ENCODE results near the gene POC1B.

The POC1B gene

DNA sequence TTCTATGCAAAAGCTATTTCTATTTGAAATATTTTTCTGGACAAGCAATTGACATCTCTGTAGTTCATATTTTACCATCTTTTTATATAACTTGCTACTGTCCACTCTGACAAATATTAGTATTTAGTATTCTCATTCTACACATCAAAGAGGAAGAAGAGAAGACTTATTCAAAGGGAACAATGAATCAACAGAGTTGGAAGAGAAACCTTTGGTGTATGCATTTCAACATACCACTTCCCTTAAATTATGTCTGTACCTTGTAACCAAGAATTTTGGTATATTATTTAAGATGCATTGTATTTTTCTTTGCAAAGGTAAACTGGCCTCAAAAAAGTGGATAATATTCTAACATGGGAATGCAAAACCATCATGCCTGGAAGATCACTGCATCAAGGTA is 101.5 kb downstream of the POC1B start:
- DNase-seq (ENCODE audit: low read depth in 2 of 3, low spot score in 1 of 3) = no peak

DNA sequence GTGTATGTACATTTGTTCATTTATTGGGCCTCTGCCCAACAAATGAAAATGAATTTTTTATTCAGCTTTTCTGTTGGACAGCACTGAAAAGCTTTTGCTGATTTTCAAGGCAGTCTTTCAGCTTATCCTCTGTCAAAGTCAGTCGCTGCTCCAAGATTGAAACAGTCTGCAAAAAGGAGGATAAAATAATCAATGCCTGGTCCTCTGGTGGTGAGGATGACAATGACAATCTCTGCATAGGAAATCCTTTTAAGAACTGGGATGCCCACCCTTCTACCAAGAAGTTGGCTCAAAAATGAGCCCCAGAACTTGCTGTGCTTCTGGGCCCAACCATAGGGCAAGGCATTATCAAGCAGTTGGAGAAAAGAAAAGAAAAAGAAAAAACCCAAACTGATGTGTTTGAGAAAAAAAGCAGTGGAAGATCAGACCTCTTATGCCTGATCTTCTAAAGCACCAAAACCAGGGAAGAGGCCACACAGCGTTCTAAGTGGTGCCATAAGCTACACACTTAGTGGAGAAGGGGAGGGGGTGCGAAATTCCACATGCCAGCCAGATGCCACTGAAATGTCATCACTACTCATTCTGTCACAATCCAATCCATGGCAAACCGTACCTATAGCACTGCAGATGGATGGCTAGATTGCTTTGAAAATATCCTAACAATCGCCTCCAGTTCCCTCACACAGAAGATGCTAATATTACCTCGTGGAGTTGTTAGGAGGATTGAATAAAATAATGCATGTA is 104.6 kb downstream of the POC1B start:
- DNase-seq (ENCODE audit: low read depth in 2 of 3, low spot score in 1 of 3) = no peak

- DNase-seq (ENCODE audit: low read depth in 2 of 3, low spot score in 1 of 3) = no peak
Measured at GRCh38 chr12:89418228-89418910, 107.5 kb downstream of the POC1B start.

DNA sequence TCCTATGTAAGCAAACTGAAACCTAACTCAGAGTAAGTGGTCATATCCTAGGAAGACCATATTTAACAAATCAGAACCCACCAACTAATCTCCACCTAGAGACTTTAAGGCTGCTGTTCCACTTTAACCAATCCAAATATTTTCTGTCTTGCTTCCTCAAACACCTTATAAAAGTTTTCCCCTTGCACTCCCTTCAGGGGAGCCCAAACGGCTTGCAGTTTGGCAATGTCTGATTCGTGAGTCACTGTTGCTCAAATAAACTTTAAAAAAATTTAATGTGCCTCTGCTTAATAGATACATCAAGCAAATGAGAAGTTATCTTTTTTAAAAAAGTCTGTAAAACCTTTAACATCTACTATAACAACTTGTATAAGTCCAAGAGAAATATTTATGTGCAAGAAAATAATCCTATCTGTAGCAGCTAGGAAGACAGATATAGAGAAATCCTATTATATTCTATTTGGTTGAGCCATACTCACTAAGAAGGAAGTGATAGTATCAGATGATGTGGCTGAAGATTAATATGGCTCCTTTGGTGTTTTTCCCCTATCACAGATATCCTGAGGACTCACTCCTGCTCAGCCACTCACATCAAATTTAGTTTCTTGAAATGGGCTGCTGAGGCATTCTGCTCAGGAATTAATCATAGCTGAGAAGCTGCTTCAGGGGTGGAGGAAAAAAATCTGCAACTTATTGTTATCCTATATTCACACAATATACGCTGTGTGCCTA is 108.4 kb downstream of the POC1B start:
- no peak for DNase-seq (ENCODE audit: low read depth in 2 of 3, low spot score in 1 of 3)

DNA sequence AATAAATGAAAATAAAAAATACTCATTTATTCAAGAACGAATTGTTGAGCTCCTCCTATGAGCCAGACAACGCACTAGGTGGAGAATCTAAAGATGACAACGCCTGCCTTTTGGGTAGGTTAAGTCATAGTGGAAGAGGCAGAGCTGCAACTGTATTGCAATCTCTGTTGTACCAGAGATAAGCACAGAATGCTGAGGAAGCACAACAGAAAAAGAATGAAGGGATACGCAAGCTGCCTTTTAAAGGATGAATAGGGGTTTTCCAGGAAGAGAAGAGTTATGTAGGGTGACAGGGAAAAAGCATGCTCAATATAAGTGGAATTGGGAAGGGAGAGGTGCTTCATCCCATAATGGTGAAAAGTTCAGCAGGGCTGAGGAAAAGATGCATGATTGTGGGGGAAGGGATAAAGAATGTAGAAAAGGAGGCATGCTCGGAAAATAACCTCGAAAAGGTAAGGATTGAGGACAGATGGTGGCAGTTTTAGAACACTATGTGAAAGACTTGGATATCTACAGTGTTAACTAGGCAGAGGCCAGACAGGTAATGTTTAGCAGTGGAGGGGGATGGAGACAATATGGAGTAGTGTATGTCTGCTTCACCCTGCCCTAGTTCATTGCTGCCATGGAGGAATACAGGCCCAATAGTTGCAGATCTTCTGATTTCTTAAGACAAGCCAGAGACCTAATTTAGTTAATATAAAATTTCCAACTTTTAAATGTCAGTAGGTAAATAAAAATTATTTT is 109.6 kb downstream of the POC1B start:
- no peak for DNase-seq (ENCODE audit: low read depth in 2 of 3, low spot score in 1 of 3)

DNA sequence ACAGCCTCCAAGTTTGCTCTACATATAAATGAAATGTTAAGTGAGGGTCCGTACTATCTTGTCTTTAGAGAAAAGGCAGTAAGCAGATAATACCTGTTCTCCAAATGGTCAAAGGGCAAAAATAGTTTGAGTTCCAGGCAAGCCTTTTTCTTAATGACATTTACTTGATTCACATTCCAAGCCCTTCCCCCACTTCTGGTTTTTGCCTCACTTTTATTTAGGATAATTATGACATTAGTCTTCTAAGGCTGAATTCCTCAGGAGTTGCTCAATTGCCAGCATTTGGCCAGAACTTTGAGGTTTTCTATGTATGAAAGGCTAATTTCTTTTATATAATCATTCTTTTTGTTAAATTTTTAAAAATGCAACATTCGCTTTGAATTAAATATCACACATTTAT is 111.0 kb downstream of the POC1B start:
- no peak for DNase-seq (ENCODE audit: low read depth in 2 of 3, low spot score in 1 of 3)

GRCh38 chr12:89414322-89414721 is 111.5 kb downstream of the POC1B start:
- DNase-seq (ENCODE audit: low read depth in 2 of 3, low spot score in 1 of 3) = no peak

- no peak for DNase-seq (ENCODE audit: low read depth in 2 of 3, low spot score in 1 of 3)
Measured at GRCh38 chr12:89413234-89413633, 112.6 kb downstream of the POC1B start.

- DNase-seq (ENCODE audit: low read depth in 2 of 3, low spot score in 1 of 3) = no peak
Measured at GRCh38 chr12:89412665-89413064, 113.2 kb downstream of the POC1B start.

- no peak for DNase-seq (ENCODE audit: low read depth in 2 of 3, low spot score in 1 of 3)
Measured at GRCh38 chr12:89411846-89412245, 114.0 kb downstream of the POC1B start.

GRCh38 chr12:89411234-89411633 is 114.6 kb downstream of the POC1B start:
- DNase-seq (ENCODE audit: low read depth in 2 of 3, low spot score in 1 of 3) = no peak

DNA sequence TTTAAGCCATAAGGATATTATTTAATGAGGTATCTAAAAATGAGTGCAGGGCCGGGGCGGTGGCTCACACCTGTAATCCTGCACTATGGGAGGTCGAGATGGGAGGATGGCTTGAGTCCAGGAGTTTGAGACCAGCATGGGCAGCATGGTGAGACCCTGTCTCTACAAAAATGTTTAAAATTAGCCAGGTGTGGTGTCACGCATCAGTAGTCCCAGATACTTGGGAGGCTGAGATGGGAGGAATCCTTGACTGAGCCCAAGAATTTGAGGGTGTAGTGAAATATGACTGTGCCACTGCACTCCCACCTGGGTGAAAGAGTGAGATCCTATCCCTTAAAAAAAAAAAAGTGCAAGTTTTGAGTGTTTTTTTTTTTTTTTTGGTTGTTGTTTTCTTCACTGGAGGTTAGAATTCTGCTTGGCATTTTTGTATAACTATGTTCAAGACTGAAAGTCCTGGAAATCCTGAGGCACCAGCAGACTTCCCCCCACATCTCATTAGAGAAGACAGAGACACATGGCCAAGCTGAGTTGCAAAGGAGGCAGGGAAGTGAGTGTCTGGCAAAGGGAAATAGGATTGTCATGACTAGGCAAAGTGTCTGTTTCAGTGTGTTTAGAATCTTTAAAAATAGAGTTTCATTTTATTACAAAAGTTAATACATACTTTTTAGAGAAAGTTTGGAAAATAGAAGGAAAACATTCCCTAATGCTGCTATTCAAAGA is 120.1 kb downstream of the POC1B start:
- DNase-seq (ENCODE audit: low read depth in 2 of 3, low spot score in 1 of 3) = no peak

DNA sequence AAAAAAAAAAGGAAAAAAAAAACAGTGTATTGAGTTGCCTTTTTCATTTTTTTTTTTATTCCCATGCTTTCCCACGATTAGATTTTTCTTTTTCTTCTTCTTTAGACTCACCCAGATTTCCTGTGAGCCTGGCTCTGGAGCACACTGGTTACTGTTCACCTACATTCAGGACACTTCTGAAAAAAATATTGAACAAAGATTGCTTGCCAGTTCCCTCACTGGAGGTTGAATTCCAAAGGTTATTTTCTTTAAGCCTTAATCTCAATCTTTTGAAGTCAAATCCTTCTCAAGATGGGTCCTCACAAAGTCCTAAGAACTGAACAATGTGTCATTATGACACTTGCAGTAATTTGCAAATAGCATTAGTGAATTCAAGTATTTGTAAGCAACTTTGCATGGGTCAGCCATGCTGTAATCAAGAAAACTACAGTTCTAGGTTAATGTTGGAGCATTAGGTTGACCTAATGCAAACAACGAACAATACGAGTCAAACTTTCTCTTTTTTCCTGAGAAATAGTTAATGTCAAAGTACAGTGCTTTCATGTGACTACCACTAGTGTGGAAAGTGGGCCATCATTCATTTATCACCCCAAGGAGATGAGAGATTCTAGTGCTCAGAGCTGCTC is 124.3 kb downstream of the POC1B start:
- no peak for DNase-seq (ENCODE audit: low read depth in 2 of 3, low spot score in 1 of 3)

DNA sequence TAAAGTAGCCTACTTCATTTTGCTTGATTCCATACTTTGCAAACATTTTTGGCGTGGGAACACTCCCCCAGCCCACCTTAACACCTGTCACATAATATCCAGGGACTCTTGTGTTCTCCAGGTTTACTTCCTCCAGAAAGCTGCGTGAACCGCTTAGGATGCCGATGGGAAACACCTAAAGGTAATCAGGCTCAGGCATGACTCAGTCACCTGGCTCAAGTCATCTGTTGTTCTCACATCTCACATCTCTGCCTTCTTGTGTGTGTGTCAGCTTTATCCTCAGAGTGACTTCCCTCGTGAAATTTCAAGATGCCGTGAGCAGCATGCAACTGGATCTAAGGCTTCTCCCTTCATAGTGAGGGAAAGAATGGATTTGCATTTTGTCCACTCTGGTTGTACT is 125.4 kb downstream of the POC1B start:
- DNase-seq (ENCODE audit: low read depth in 2 of 3, low spot score in 1 of 3) = no peak

DNA sequence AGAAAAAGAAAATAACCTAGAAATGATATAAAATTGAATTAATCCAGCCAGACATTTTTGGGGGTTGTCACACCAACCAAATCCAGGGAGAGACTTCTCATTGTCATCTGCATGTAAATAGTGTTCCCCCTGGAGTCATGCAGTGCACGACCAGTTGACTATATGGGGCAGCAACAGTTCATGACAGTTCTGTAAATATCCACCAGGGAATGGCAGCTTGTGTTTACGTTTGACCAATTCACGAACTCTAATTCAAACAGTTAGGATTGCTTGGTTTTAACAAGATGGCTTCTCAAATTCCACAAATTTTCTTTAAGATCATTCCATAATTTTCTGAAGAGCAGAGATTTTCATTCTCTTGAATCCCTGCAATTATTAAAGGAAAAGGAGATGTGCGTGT is 130.1 kb downstream of the POC1B start:
- DNase-seq (ENCODE audit: low read depth in 2 of 3, low spot score in 1 of 3) = no peak

DNA sequence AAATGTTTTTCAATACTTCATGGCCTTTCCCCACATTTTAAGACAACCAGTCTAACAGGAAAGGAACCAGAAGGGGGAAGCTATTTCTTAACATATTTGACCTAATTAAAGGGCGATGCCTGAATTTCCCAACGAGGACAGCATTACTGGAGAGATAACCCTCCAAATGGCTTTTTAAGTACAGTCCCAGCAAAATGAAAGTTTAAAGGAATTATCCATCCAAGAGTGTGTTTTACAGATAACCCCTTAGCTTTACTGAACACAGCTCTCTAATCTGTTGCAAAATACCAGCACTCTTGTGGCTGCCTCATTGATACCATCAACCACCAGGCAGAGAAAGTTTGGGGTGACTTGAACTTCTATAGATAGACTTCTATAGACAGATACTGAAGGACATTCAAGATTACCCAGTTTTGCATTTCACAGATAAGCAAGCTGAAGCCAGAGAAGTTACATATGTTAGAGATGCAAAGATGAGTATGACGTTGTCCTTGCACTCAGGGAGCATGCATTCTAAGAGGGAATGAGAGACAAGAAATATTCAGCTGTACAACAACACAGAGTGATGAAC is 132.2 kb downstream of the POC1B start:
- DNase-seq (ENCODE audit: low read depth in 2 of 3, low spot score in 1 of 3) = no peak

DNA sequence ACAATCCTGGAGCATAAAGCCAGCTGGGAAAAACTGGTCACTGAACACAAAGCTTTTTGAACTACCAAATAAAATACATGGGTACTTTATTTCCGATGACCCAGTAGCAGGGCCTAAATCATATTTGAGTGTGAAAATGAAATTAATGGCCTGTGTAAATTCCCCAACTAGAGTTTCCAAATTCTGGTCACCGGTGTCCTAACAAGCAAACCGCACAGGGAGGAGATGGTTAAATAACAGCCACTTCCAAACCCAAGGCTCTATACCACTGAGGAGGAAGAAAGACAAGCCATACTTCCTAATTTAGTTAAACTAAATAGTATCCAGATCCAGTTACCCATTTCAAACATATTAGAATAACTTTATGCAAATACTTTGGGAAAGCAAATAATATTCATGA is 133.5 kb downstream of the POC1B start:
- no peak for DNase-seq (ENCODE audit: low read depth in 2 of 3, low spot score in 1 of 3)

DNA sequence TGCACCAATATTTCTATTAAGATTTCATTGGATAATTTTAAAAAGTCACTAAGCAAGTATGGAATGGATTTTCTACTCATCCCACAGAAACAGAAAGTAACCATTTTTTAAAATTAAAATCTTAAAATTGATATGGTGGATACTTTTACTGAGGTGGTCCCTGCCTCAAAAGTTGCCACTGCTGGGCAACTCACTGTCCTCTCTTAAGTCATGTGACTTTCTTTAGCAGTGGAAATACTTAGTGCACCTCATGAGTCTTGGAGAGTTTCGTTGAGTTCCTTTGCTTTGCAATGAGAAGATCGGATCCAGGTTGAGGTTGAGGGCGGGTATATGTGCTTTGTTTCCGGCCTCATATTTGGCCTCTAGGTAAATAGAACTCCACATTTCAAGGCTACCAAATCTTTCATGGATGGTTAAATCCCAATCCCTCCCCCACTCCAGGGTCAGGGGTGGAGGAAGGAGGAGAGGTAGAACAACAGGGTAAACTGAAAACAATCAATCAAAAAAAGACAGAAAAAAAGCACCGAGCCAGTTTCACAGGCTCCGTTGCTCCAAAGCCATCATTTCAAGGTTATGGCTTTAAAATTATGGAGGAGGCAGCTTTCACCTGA is 134.0 kb downstream of the POC1B start:
- no peak for DNase-seq (ENCODE audit: low read depth in 2 of 3, low spot score in 1 of 3)

GRCh38 chr12:89390802-89391673 is 134.8 kb downstream of the POC1B start:
- DNase-seq (ENCODE audit: low read depth in 2 of 3, low spot score in 1 of 3) = no peak
